Activated T-cell treated with anti-CD3 and anti-CD28 coated beads, Interleukin-2, amount 50 U/mL, for 1 hour (primary cell): Measurements from ENCODE around the gene MANF.

ENCODE experiments used
- DNase-seq: peaks from one replicate; pipeline ENCODE4 v3.0.0-alpha.2; 2020

Gene MANF

GRCh38 chr3:51436998-51437639, 52.0 kb downstream of the MANF start:
- no peak for DNase-seq
